Middle frontal gyrus (tissue), 1 donor: Measurements from ENCODE around the gene AGXT.

ENCODE experiments used
- DNase-seq: peaks from one replicate; pipeline ENCODE4 v3.0.0-alpha.2; 2015; ENCODE audit warnings: low spot score; ENCODE audit errors: extremely low spot score

The AGXT gene

DNA sequence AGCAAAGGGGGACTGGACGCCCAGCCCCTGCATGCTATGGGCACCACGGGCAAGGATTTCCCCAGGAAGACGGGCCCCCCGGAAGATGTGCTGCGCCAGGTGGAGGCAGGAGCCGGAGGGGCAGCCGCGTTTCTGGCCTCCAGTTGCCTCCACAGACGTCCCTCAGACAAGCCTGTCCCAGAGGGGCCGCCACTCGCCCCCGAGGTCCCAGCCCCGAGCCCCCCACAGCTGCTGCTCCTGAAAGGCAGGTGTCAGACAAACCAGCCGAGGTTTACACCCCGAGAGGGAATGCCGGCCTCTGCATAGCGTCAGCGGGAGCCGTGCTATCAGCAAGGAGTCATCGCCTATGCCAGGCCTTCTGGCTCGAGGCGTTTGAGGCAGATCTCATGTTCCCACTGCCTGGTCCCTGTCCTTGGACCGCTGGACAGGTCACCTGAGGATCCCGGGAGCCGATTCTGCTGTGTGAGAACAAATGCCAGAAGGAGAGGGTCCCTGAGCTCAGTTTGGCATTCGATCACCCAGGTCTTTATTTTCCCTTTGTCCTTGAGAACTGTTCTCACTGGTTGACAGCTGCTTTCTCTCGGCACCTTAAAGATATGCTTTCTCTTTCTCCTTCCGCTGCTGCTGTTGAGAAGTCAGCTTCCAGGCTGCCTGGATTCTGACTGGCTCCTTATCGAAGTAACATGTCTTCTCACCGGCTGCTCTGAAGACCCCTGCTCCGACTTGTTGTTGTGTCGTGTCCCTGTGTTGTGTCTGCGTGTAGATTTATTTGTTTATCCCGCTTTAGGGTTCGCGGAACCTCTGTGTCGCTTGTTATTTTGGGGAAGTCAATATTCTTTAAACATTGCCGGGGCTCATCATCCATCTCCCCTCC lies 58.1 kb downstream of the AGXT start:
- DNase-seq: no peak

DNA sequence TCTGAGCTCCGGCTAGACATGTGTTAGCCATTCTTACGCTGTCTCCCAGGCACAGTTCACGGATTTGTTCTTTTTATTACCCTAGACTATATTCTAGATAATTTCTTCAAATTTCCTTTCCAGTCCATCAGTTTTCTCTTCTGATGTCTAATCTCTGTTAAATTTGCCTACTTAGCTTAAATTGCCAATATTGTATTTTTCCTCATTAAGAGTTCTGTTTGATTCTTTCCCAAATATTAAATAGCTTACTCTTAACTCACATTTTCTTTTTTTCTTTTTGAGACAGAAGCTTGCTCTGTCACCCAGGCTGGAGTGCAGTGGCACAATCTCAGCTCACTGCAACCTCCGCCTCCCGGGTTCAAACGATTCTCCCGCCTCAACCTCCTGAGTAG lies 58.8 kb downstream of the AGXT start:
- no peak for DNase-seq

DNA sequence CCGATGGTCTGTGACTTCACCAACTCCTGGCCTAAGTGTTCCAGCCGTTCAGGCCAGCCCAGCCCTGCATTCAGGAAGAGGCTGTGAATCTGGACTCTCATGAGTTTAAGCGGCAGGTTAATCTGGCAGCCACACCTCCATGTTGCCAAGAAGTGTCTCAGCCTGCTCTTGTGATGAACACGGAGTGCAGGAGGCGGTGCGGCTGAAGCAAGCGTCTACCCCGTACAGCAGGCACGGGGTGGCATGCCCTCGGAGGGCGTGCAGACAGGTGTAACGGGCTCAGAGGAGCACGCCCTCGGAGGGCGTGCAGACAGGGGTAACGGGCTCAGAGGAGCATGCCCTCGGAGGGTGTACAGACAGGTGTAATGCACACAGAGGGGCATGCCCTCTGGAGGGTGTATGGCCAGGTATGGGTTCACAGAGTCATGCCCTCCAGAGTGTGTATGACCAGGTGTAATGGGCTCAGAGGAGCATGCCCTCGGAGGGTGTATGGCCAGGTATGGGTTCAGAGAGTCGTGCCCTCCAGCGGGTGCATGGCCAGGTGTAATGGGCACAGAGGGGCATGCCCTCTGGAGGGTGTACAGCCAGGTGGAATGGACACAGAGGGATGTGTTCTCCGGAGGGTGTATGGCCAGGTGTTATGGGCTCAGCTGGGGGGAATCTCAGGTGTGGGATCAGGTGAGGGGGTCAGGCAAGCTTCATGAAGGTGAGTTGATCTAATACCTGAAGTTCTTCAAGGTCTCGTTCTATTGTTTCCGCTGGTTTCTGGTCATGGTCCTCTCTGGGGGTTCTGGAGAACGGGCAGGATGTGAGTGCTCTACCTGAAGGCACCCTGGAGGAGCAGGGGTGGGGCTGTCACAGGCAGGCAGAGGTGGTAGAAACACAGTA lies 60.1 kb downstream of the AGXT start:
- no peak for DNase-seq

DNA sequence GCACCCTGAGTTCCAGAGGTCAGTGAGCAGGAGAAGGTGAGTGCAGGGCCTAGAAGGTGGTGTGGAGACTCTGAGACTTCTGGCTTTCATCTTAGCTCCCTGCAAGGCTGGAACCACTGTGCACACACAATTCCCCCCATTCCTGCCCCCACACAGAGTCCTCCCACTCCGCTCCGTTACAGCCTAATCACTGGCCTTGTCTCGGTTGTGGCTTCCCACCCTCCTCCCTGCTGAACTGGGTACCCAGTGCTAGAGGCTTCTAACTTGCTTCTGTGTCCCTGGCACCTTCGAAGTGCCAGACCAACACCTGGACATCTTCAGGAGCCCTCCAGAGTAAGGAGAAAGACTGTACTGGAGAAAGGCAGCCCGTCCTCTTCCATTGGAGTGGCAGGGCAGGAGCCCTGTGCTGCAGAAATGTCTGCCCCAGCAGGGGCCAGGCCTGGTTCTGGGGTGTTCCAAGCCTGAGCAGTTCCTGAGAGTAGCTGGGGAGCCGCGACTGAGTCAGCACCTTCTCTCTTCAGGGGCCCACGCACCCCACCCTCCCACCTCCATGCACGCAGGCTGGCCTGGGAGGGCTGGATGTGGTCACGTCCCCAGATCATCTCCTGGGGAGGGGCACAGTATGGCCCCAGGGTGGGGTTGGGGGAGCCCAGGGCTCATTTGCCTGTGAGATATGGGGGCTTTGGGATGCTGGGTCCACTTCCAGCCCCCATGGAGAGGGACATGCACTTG lies 60.9 kb downstream of the AGXT start:
- DNase-seq: no peak
